SHP77 (cell line): ENCODE results near the gene ZNF618.

Source experiments
- DNase-seq, 2 experiments: peaks; one replicate each; lab custom pipeline; 2025; lab: John Stamatoyannopoulos, UW

ZNF618 gene

DNA sequence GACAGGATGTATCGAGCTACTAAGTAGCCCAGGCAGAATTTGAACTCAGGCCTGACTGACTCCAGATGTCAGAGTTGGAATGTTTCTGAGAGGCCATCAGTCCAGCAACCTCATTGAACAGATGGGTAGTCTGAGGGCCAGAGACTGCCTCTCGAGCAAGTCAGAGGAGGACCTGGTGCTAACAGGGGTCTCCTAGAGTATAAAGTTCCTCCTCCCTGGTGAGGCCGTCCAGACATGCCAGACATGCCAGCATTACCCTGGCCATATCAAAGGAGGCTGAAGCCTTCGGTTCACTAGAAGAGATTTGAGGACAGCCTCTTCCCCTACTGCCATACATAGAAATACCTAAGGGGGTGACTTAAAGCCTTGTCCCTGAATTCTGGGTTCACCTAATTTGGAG, 81.2 kb downstream of the ZNF618 start:
- no peak for DNase-seq

DNA sequence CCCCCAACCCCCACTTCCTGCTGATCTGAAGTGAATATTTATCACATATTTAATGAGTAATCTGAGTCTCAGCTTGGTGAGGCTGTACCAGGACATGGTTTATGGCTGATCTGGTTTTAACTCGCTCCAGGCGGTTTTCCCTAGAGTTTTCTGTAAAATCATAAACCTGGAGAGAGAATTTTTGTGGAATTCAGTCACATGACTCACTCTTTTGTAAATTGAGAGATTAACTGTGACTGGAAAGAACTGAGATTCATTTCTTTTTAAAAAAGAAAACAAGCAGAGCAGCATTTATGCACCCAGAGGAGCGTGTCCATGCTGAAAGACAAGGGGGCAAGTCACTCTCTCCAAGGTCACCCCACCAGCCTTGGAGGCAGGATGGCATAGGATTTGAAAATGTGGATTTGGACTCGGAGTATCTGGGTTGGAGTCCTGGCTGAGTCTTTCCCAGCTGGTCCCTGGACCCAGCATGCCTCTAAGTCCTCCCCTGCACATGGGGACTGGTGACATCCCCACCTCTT, 81.8 kb downstream of the ZNF618 start:
- no peak for DNase-seq

DNA sequence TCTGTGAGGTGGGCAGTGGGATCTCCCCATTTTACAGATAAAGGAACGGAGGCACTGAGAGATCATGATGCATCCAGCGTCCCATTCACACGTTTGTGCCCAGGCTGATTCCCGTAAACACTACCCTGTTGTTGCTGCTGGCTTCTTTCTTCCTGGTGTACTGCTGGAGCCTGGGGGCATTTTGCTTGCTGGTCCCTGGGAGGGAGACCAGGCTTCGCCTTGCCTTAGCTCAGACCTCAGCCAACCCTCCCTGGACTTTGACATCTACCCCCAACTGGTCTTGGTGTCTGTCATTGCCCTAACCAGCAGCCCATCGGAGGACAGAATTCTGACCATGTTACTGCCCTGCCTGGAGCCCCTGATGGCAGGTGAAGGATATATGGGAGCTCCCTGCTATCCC, 82.4 kb downstream of the ZNF618 start:
- DNase-seq = no peak

DNA sequence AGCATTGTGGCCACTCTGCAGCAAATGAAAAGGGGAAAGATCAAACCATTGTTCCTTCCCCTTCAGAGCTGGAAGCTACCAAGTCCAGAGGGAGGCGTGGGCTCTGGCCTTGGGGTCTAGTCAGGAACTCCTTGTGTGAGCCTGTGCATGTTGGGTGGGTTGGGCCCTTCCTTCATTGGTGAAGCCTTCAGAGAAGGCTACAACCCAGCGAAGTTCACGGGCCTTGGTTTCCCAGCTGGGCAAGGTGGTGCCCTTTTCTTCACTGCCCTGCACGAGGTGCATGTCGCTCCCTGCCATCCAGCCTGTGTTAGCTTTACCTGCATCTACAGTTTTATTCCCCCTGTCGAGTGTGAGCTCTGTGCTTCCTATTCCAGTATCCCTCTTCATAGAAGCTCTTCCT, 84.7 kb downstream of the ZNF618 start:
- no peak for DNase-seq

DNA sequence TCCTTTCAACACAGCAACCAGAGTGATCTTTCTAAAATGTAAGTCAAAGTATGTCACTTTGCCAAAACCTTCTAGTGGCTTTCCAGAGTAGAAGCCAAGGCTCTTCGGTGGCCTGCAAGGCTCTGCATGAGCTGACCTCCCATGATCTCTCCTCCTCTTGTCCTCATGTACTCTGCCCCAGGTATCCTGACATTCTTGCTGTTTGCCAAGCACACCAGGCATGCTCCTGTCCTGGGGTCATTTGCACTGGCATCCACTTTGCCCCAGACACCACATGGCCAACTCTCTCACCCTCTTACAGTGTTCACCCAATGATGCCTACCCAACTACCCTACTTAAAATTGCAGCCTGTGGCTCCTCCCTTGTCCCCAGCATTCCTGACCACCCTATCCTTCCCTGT, 86.3 kb downstream of the ZNF618 start:
- no peak for DNase-seq

DNA sequence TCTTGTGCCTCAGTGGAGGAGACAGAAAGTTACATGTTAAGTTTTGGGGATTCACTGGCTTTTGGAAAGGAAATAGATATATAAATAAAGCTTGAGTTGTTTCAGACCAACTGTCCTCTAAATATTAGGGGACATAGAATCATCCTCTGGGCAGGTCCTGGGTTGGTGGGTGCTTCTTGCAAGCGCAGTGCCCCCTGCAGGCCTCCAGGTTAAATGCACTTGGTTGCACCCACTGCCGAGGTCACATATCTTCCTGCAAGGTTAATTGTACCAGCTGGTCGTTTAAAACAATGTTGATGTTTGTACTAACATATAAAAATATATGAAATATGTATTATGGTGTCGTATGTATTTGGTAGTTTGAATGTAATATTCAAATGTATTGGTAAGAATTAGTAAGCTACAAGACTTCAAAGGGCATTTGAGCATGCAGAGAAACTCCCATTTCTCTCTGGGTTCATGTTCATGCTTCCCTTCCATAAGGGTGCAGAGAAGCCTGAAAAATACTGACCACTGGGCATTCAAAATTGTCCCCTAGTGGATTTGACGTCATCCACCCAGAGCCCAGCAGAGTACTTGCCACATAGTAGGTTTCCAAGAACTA, 87.0 kb downstream of the ZNF618 start:
- DNase-seq = peak; percentile 6 to 9

DNA sequence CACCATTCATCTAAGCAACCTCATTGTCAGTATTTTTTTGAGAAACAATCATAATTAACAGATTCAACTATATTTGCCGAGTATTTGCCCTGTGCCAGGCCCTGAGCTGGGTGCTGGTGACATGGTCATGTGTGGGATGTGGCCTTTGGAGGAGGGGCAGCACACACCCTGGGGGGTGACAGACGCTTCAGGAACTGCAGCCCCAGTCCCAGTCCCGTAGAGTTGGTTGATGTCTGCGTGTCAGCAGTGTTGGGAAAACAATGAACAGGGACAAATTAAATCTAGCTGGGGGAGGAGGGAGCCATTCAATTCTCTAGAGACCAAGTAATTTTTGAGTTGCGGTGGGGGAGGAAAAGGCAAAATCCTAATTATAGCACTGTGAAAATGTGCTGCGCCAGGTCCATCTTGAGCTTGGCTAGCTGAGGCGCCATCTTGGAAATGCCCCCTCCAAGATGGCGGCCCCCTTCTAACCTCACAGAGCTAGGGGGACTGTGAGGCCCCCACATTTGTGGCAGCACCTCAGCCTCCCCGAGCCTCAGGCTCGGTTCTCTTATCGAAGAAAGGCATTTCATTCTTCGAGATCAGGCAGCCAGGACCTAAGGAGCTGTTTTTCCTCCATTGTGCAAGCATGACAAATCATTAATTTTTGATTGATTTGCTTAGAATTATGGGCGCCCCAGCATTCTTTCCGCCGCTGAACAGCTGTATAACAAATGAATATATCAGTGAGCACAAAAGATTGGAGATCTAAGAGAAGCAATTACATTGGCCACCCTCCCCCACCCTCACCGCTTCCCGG, 87.8 kb downstream of the ZNF618 start:
- no peak for DNase-seq

DNA sequence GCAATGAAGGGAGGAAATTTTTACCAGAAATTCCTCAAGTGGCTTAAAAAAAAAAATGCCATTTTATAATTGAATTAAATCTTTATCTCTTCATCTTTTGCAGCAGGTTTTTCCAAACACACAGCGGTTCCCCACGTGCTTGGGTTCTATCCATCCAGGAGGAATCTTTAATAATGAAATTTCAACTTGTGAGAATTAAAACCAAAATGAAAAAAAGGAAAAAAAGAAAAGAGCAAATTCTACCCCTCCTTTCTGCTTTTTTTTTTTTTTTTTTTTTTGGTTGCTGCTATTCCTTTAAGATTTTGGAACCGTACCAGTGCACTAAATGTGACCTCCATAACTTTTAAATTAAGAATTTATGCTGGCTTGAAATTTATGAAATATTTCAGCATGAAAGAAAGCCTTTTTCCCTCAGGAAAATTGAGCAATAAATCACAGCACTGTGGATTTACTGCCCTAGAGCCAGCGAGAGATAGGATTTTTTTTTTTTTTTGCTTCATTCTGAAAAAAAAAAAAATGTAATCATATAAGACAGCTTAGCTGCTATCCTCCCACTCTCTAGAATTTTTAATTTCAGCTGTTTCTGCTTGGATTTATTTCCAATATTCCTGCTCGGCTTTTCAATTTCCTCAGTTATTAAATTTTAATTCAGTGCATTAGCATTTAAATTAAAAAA, 88.5 kb downstream of the ZNF618 start:
- DNase-seq = no peak

DNA sequence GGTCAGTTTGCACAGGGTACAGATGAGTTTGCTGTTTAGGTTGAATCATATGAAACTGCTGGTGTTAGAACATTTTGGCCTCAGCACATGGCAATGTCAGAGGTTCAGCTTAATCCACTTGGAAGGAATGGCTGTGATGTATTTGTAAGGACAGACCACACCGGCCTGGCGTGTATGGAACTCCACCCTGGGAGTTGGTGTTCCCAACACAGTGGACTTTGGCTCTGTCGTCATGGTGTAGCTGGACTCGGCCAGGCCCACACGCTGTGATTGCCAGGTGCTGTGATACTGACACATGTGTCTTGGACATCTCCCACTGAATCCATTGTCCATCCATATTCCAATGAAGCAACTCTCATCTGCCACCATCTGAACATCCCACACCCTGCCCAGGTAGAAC, 90.3 kb downstream of the ZNF618 start:
- no peak for DNase-seq

DNA sequence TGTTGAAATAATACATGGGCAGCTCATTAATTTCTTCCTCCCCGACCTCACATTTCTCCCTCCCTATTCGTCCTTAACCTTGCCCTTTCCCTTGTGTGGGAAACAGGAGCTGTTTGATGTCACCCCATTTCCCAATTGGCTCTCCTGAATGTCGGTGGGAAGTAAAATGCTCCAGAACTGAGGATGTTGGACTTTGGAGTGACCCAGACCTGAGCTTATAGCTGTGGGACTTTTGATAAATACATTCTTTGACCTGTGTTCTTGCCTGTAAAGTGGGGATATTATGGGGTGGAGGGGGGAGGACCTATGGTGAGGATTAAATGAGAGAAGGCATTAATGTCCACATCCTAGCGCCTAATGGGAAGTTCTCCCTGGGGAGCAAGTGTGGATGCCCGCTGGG, 91.3 kb downstream of the ZNF618 start:
- no peak for DNase-seq

DNA sequence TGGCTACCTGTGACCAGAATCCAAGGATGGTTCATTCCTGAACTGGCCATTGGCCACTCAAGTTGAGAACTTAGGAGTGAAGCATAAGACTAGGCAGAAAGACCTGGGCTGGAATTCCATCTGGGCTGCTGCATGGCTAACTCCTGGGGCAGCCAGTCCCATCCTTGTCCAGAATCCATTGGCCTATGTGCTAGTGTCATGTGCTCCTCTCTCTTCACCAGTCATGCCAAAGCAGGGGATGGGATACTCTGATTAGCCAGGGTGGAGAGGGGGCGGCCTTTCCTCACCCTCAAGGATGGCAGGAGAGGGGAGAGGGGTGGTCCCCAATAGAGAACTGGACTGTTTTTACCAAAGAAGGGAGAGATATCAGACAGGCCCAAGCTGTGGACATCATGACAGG, 93.2 kb downstream of the ZNF618 start:
- DNase-seq = no peak

DNA sequence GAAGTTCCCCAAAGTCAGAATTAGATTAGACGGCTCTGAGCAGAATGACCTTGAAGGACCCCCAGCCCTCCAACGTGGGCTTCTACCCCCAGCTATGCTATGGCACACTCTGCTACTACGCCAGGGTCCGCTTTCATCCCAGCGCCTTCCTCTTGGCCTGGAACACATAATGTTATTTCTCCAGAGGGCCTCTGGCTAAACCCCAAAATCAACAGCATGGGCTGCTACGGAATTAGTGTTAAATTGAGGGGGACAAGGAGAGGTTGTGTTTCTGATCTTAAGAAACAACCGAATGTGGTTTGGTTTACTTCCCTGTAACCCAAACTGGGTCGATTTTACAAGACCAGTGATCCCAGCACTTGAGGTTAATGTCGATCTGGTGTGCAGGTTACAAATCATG, 97.1 kb downstream of the ZNF618 start:
- DNase-seq = no peak

DNA sequence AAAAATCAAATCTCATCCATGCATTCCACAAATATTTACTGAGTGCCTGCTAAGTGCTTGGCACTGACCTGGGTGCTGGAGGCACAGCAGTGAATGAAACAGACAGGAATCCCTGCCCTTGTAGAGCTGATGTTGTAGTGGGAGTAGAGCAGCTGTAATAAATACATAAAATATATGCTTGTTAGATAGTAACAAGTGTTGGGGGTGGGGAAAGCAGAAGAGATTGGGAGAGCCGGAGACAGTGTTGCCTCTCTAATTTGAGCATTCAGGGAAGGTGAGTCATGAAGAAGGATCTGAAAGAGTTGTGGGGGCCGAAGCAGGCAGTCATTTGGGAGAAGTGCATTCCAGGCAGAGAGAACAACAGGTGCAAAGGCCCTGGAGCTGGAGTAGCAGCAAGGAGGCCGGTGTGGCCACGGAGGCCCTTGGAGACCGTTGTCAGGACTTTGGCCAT, 97.9 kb downstream of the ZNF618 start:
- DNase-seq = no peak

DNA sequence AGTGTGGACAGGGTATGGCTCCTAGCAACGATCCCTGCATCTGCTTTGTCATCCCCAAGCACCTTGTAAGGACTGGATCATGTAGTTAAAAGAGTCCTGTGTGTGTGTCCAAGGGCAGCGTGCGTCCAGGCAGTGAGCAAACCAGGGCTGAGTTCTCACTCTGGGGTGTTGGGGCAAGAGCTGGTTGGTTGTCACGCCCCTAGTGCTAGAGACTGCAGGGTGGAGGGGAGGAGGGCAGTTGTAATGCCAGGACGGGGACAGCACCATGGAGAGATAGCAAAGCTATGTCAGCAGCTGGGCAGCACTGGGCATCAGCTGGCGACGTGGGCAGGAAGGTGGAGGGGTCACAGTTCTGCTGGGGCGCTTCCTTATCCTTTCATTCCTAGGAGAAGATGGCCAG, 100.8 kb downstream of the ZNF618 start:
- DNase-seq = no peak

DNA sequence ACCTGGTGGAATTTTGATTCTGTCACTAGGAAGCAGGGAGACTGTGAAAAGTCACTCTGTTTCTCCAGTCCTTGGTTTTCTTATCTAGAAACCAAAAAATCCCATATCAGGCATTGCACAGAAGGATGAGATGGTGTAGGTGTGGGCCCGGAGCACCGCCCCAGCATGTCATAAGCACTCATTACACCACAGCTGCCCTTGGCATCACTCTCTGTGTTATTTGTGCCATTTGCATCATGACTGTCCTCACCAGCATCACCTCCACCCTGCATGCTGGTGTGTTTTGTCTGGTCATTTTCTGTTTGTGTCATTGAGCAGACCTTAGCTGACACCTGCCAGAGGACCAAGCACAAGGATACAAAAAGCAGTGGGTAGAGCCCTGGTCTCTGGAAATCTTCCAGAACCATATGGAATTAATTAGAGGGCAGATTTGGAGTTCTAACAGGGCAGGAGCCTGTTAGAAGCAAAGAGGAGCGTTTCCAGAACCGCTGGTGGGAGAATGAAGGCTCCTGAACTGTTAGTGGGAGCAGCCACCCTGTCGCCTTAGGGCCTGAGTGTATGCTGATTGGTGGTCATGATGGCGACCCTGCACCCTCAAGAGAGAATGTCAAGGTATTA, 102.7 kb downstream of the ZNF618 start:
- no peak for DNase-seq

DNA sequence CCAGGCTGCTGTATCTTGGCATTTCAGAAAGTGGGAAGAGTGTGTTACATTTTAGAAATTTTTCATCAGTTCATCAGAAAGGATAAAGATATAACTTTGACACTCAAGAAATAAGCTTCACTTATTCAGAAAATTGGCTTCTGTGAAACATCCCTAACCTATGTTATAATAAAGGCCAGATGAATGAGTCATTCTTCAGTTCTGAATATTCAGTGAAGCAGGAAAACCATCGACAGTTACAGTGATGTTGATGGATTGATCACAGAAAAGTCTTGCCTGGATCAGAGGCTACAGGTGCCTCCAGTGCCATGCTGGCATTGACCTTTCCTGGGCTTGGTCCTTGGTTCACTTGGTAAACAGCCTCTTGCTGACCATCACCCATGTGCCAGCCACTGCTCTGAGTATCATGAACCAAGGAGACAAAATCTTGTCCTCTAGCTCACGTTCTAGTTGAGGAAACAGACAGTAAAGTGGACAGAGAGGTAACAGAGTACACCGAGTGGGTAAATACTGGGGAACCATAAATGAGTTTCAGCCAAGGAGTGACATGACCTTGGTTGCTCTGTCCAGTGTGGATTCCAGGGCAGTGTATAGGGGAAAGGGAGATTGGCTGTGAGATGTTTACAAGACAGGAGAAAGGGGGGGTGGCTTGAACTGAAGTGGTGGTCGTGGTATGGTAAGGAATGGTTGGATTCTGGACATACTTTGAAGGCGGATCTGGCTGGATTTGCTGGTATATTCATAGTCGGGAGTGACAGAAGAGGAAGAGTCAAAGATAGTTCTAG, 103.4 kb downstream of the ZNF618 start:
- DNase-seq = no peak

DNA sequence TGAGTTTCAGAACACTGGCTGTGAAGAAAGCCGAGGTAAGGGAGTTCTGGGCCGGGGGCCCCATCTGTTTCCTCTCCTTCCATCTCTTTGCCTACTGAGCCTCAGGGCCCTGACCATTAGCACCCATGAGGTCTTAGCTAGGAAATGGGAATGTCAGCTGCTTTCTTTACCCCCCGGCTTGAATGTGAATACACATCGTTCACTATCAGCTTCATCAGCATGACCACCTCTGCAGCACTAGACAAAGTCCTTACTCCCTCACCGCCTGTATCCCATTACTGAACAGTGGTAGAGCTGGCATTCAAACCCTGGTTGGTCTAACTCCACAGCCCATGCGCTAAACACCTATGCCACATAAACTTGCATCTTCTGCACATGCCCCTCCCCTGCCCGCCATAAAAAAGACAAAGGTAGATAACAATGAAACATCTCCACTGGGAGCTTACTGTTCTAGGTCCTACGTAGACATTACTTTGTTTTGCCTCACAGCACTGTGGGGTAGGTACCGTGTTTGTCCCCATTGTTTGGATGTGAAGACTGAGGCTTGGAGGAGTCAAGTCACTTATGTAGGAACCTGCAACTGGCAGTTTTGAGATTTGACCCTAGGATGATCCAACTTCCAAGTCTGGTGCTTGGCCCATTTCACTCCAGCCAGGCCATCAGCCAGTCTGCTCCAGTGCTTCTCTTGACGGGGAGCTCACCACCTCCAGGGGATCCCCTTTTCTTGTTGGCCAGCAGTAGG, 108.7 kb downstream of the ZNF618 start:
- no peak for DNase-seq

DNA sequence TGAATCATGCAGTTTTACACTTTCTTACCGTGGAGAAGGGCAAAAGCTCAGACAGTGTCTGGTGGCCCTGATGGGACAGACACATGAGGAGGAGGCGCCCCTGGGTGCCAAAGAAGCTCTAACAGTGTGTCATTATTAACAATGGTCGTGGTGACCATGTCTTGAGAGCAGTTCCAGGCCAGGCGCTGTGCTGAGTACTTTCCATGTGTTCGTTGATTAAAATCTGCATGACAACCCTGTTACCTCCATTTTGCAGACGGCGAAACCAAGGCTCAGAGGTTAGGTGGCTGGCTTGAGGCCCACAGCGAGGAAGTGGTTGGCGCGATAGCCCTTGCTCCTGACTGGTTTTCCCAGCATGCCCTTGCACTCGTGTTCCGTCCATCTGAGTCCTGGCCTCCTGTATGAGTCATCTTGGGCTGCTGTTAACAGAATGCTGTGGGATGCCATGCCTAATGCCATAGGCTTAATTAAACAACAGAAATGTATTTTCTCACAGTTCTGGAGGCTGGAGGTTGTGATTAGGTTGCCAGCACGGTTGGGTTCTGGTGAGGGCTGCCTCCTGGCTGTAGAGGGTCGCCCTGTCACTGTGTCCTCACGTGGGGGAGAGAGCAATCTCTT, 110.0 kb downstream of the ZNF618 start:
- no peak for DNase-seq

DNA sequence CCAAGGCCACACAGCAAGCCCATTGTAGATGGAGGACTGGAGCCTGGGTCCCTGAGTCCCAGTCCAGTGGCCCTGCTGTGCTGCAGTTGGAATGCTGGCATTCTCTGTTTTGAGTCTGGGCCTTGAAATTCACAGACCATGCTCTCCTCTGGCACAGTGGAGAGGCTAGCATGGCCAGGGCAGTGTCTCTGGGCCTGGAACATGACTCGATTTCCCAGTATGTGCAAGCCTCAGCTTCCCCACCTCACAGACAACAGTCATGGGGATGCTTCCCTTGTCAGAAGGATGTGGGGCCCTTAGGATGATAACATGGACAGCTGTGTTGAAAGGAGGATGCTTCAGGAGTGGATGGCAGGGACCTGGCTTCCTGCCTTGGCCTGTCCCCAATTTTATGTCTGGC, 110.8 kb downstream of the ZNF618 start:
- DNase-seq = no peak

DNA sequence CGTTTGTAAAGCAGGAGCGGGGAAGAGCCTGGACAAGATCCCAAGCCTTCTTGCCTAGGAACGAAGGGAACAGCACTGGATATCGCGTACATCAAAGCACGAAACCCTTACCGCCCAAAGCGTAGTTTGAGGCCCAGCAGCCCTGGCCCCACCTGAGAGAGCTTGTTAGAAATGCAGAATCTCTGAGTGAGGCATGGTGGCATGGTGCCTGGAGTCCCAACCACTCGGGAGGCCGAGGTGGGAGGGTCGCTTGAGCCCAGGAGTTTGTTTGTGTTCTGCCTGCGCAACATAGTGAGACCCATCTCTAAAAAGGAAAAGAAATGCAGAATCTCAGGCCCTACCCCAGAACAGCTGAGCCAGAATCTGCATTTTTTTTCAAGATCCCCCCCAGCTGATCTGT, 111.4 kb downstream of the ZNF618 start:
- DNase-seq = no peak
